Measurements from ENCODE around the gene TTLL12.

DNA sequence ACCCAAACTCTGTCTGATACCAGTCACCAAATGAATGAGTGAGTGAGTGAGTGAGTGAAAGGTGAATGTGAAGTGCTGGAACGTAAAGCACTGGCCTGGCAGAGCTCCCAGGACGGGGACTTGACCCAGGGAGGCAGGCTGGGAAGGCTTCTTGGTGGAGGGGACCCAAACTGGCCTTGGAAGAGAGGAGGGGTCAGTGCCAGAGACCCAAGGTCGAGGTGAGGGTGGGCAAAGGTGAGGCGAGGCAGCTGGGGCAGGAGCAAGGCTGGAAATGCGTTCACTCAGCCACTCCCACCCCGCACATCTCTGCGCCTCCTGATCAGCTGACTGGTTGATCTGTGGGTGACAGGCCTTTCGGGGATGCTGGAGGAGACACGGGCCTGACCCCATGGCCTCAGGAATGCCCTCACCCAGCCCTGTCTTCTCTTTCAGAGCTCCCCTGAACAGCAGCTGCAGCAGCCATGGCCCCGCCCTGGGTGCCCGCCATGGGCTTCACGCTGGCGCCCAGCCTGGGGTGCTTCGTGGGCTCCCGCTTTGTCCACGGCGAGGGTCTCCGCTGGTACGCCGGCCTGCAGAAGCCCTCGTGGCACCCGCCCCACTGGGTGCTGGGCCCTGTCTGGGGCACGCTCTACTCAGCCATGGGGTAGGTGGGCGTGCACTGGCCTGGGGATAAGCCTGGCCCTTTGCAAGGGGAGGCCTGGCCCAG lies 28.0 kb downstream of the TTLL12 start:
- TF ChIP-seq, protein P1, sequence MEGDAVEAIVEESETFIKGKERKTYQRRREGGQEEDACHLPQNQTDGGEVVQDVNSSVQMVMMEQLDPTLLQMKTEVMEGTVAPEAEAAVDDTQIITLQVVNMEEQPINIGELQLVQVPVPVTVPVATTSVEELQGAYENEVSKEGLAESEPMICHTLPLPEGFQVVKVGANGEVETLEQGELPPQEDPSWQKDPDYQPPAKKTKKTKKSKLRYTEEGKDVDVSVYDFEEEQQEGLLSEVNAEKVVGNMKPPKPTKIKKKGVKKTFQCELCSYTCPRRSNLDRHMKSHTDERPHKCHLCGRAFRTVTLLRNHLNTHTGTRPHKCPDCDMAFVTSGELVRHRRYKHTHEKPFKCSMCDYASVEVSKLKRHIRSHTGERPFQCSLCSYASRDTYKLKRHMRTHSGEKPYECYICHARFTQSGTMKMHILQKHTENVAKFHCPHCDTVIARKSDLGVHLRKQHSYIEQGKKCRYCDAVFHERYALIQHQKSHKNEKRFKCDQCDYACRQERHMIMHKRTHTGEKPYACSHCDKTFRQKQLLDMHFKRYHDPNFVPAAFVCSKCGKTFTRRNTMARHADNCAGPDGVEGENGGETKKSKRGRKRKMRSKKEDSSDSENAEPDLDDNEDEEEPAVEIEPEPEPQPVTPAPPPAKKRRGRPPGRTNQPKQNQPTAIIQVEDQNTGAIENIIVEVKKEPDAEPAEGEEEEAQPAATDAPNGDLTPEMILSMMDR (IDR thresholded peaks at IDR 0.05; ENCODE audit: control extremely low read depth in 1 of 3, insufficient read depth in 1 of 3, low read depth in 1 of 3, low read length in 3 of 3): no peak
- TF ChIP-seq KDM1A (IDR thresholded peaks at IDR 0.05; ENCODE audit: borderline replicate concordance, low read length): no peak
- no peak for TF ChIP-seq POLR2A (IDR thresholded peaks at IDR 0.05; ENCODE audit: control extremely low read depth in 1 of 2, low read depth in 2 of 2, low read length in 2 of 2)
- TF ChIP-seq, protein P2, sequence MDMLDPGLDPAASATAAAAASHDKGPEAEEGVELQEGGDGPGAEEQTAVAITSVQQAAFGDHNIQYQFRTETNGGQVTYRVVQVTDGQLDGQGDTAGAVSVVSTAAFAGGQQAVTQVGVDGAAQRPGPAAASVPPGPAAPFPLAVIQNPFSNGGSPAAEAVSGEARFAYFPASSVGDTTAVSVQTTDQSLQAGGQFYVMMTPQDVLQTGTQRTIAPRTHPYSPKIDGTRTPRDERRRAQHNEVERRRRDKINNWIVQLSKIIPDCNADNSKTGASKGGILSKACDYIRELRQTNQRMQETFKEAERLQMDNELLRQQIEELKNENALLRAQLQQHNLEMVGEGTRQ (IDR thresholded peaks at IDR 0.05; ENCODE audit: low read length): no peak
- TF ChIP-seq CEBPB (IDR thresholded peaks at IDR 0.05; ENCODE audit: low read depth, low read length): no peak
- no peak for TF ChIP-seq BACH1 (IDR thresholded peaks at IDR 0.05; ENCODE audit: low read length)
- TF ChIP-seq TEAD4 (IDR thresholded peaks at IDR 0.05; ENCODE audit: low read depth, low read length): no peak
- TF ChIP-seq RAD21 (IDR thresholded peaks at IDR 0.05 in 1 of 2, conservative IDR thresholded peaks at IDR 0.05 in 1 of 2; ENCODE audit: low read depth in 2 of 2, low read length in 2 of 2): no peak
- TF ChIP-seq ZNF274 (IDR thresholded peaks at IDR 0.05; ENCODE audit: borderline replicate concordance, extremely low read depth, low read length): no peak
- no peak for TF ChIP-seq SRF (IDR thresholded peaks at IDR 0.05; ENCODE audit: low read depth, low read length)
- TF ChIP-seq TAF1 (IDR thresholded peaks at IDR 0.05; ENCODE audit: low read depth, low read length): no peak
- no peak for TF ChIP-seq GABPA (IDR thresholded peaks at IDR 0.05; ENCODE audit: borderline replicate concordance, insufficient read depth, low read length)
